Cerebellar cortex (tissue), 1 donor: Measurements from ENCODE around the gene KIZ.
"Not testable (repeated sequence)": the region's sequence is repeated elsewhere in the genome, so short reads cannot be mapped to it uniquely, and the experiment has no call there.

Experiments
- DNase-seq: peaks from one replicate; pipeline ENCODE4 v3.0.0-alpha.2; 2015; ENCODE audit warnings: low spot score

The KIZ gene

GRCh38 chr20:21137078-21137477 is 11.2 kb downstream of the KIZ start:
- peak; percentile 86 for DNase-seq

GRCh38 chr20:21139881-21140566 is 14.1 kb downstream of the KIZ start:
- DNase-seq: no peak

DNA sequence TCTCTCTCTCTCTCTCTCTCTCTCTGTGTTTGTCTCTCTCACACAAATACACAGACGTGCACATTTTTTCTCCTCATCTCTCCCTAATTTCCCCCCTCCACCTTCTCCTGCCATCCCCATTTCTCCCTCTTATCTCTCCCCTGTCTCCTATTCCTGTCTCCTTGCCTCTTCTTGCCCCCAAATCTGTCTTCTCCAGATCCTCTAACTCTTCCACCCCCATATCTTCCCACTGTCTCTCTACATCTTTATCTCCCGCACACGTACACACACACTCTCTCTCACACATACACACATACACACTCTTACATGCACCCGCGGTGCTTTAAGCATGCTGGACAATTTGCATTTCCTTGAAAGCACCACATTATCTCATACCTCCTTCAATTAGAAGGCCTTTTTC is 15.9 kb downstream of the KIZ start:
- no peak for DNase-seq

GRCh38 chr20:21143194-21143890 is 17.5 kb downstream of the KIZ start:
- DNase-seq: no peak

DNA sequence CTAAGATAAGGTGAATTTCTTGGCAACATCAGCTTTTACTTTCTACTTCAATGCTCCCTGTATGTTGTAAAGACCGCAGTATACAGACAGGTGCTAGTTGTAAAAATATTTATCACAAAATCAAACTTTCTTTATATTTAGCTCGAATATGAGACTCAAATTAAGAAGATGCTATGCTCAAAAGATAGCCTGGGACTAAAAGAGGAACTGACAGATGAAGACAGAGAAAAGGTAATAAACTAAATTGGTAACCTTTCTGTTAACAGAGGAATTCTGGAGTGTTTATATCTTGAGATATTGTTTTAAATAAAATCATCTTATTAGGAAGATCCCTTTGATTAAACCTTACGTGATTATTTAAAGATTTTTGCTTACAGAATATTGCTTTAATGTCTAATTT is 19.5 kb downstream of the KIZ start:
- DNase-seq: no peak

- DNase-seq: no peak
Observed at GRCh38 chr20:21146215-21146614, 20.3 kb downstream of the KIZ start.

- DNase-seq: no peak
Observed at GRCh38 chr20:21147593-21147992, 21.7 kb downstream of the KIZ start.

- no peak for DNase-seq
Observed at GRCh38 chr20:21149344-21149743, 23.5 kb downstream of the KIZ start.

GRCh38 chr20:21151791-21152190 is 25.9 kb downstream of the KIZ start:
- DNase-seq: no peak

DNA sequence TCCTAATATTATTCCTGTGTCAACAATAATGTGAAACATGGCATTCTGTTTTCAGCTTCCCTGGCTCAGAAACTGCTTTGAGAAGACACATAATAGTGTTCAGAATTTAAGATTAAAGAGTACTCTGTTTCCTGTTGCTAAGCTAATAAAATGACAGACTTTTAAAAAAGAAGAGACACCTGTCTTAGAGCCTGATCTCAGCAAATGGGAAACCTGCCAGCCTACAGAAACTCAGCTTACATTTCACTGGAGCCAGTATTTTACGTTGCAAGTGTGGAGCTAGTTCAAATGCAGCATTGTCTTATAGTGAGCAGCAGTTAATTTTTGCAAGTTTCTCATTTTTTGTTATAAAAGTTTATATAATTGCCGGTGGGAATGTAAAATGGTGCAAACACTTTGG is 28.8 kb downstream of the KIZ start:
- DNase-seq: no peak

GRCh38 chr20:21155268-21155667 is 29.4 kb downstream of the KIZ start:
- no peak for DNase-seq

- DNase-seq: no peak
Observed at GRCh38 chr20:21156266-21156665, 30.4 kb downstream of the KIZ start.

DNA sequence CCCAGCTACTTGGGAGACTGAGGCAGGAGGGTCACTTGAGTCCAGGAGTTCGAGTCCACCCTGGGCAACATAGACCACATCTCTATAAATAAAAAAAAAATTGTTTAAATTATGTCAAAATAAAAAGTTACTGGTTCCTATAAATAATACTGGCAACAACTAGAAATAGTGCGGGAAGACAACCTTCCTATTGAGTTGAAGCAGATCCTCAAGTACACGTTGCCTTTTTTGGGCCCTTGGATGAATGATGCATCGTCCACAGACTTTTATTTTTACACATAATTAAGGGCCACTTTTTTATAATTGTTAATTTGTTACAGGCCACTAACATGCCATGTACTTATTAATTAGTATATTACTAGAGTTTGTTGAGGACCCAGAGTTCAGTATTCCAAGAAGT is 31.1 kb downstream of the KIZ start:
- DNase-seq: no peak

- no peak for DNase-seq
Observed at GRCh38 chr20:21159658-21160380, 33.9 kb downstream of the KIZ start.

- no peak for DNase-seq
Observed at GRCh38 chr20:21161926-21162325, 36.0 kb downstream of the KIZ start.

DNA sequence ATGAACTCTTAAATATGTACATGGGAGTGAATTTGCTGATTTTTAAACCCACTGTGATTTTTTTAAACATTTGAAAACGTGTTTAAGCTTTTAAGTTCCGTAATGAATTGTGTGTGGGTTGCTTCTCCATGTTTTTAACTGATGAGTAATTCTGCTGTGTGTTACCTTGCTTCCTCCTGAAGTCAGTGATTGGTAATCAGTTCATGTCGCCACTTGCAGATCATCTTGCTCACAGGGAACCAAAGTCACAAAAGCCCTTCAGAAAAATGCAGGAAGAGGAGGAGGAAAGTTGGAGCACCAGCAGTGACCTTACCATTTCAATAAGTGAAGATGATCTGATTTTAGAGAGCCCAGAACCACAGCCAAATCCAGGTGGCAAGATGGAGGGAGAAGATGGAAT is 36.7 kb downstream of the KIZ start:
- no peak for DNase-seq

DNA sequence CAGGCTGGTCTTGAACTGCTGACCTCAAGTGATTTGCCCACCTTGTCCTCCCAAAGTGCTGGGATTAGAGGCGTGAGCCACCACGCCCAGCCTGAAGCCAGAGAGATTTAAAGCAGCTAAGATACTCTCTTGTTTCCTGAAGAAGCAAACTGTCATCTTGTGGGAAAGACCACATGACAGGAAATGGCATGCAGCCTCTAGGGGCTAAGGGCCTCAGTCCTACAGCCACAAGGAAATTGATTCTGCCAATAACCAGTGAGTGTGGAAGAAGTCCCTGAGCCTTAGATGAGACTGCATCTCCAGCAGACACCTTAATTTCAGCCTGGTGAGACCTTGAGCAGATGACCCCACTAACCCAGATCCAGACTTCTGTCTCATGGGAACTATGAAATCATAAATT is 40.9 kb downstream of the KIZ start:
- DNase-seq: no peak

DNA sequence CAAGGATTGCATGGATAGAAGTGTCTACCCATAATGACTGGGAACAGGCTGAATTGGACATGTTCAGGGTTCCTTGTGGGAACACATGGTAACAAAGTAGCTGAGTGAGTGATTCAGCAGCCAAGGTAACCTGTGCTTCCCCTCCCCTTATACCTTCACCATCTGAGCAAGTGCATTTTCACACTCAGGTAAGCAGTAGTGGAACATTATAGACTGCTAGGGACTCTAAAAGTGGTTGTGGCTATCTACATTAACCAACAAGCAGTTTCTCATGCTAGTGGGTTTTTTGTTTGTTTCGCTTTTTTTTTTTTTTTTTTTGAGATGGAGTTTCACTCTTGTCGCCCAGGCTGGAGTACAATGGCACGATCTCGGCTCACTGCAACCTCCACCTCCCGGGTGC is 41.4 kb downstream of the KIZ start:
- no peak for DNase-seq

DNA sequence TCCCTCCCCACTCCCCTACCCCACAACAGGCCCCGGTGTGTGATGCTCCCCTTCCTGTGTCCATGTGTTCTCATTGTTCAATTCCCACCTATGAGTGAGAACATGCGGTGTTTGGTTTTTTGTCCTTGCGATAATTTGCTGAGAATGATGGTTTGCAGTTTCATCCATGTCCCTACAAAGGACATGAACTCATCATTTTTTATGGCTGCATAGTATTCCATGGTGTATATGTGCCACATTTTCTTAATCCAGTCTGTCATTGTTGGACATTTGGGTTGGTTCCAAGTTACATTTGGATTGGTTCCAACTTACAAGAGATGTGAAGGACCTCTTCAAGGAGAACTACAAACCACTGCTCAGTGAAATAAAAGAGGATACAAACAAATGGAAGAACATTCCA is 42.2 kb downstream of the KIZ start:
- DNase-seq: not testable (repeated sequence)

DNA sequence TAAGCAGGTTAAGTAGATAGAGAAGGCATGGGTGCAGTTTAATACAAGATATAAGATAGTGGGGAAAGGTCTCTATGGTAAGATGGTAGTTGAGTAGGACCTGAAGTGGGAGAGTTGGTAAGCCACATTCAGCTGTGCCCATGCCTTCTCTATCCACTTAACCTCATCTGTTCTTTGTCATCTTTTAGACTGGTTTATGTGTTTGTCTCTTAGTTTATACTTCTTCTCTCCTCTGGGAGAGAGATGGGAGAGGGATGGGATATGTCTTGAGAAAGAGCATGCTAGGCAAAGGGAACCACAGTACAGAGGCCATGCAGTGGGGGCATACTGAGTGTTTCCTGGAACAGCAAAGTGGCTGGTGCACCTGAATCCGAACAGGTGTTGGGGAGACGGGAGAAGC is 46.7 kb downstream of the KIZ start:
- no peak for DNase-seq

DNA sequence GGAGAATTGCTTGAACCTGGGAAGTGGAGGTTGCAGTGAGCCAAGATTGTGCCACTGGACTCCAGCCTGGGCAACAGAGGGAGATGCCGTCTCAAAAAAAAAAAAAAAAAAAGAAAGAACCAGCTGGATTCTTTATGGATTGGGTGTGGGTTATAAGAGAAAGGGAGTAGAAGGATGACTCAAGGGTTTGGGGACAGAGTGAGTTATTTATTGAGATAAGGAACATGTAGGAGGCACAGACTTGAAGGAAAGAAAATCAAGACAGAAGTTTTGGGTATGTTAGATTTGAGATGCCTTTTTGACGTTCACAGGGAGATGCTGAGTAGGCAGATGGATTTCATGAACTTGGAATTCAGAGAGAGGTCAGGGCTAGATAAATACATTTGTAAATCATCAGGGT is 47.6 kb downstream of the KIZ start:
- no peak for DNase-seq

- no peak for DNase-seq
Observed at GRCh38 chr20:21174516-21175239, 48.8 kb downstream of the KIZ start.

DNA sequence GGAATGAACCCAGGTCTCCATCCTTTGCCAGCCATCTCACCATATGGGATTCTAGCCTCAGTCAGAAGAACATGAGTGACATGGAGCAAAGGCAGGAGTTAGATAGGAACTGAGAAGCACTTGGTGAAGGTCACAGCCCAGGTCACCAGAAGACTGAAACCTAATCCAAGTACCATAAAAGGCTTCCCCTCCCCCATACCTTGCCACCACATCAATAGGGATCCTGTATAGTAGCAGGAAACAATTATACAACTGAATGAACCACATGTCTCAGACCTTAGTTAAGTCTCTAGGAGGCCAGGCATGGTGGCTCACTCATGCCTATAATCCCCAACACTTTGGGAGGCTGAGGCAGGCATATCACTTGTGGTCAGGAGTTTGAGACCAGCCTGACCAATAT is 49.6 kb downstream of the KIZ start:
- no peak for DNase-seq
